GM23338 (cell line): ENCODE data around the gene SETSIP. TPM values are rescaled to one million over a fixed set of nuclear protein-coding genes. Genes with fewer than 3 reads are reported as not detected.
A peak's percentile ranks its signal among the peaks of the same experiment; 100 is the strongest.
"Not testable (repeated sequence)": the region's sequence is repeated elsewhere in the genome, so short reads cannot be mapped to it uniquely, and the experiment has no call there.

Experiments used
- ATAC-seq: fragments of 200-7000 bp; cut with Tn5 transposase; 3 replicates; pipeline ENCODE4 v1.9.1; 2020
- DNase-seq: peaks from one replicate; pipeline ENCODE4 v3.0.0-alpha.2; 2015; ENCODE audit warnings: low spot score
- H2AFZ ChIP-seq: fragments of 200-600 bp; sonication (generic); 2 replicates; pipeline ENCODE4 v1.8.0; 2016; ENCODE audit warnings: antibody characterized with exemption, mild to moderate bottlenecking, moderate library complexity
- H3F3A ChIP-seq: fragments of 200-600 bp; sonication (generic); replicated peaks from 2 replicates; pipeline ENCODE4 v1.8.0; 2017; ENCODE audit warnings: antibody characterized with exemption, mixed run types, low read depth
- H3K27ac ChIP-seq: fragments of 200-600 bp; sonication (generic); 2 replicates; pipeline ENCODE4 v1.6.1; 2016; ENCODE audit warnings: low read depth
- H3K27me3 ChIP-seq: fragments of 200-600 bp; sonication (generic); 2 replicates; pipeline ENCODE4 v1.8.0; 2016; ENCODE audit warnings: mild to moderate bottlenecking, mixed run types, moderate library complexity; ENCODE audit not compliant: insufficient read depth
- H3K36me3 ChIP-seq: fragments of 200-600 bp; sonication (generic); 2 replicates; pipeline ENCODE4 v1.8.0; 2016; ENCODE audit warnings: mild to moderate bottlenecking; ENCODE audit not compliant: insufficient read depth
- H3K4me1 ChIP-seq: fragments of 200-600 bp; sonication (generic); 2 replicates; pipeline ENCODE4 v1.8.0; 2016; ENCODE audit warnings: mild to moderate bottlenecking, moderate library complexity; ENCODE audit not compliant: insufficient read depth
- H3K4me2 ChIP-seq: fragments of 200-600 bp; sonication (generic); 2 replicates; pipeline ENCODE4 v1.7.1; 2017; ENCODE audit warnings: mixed run types
- H3K4me3 ChIP-seq: fragments of 200-600 bp; sonication (generic); 2 replicates; pipeline ENCODE4 v1.6.1; 2016; ENCODE audit warnings: mixed run types
- H3K79me2 ChIP-seq: fragments of 200-600 bp; sonication (generic); replicated peaks from 2 replicates; pipeline ENCODE4 v1.8.0; 2017; ENCODE audit warnings: mild to moderate bottlenecking; ENCODE audit not compliant: insufficient read depth
- H3K9me2 ChIP-seq: fragments of 200-600 bp; sonication (generic); 2 replicates; pipeline ENCODE4 v1.8.0; 2017; ENCODE audit not compliant: insufficient read depth
- H4K20me1 ChIP-seq: fragments of 200-600 bp; sonication (generic); replicated peaks from 2 replicates; pipeline ENCODE4 v1.8.0; 2017; ENCODE audit warnings: mild to moderate bottlenecking; ENCODE audit not compliant: insufficient read depth
- H3K27ac Mint-ChIP-seq: 2 replicates; pipeline ENCODE4 v1.8.0; 2020; ENCODE audit warnings: inconsistent platforms, mild to moderate bottlenecking, moderate library complexity, mixed read lengths
- H3K27me3 Mint-ChIP-seq: 3 replicates; pipeline ENCODE4 v1.8.0; 2022; ENCODE audit warnings: low read depth, mild to moderate bottlenecking, moderate library complexity, mixed read lengths, inconsistent platforms; ENCODE audit not compliant: insufficient read depth, poor library complexity
- H3K36me3 Mint-ChIP-seq: 3 replicates; pipeline ENCODE4 v1.8.0; 2021; ENCODE audit warnings: low read depth, mild to moderate bottlenecking, inconsistent platforms, moderate library complexity, mixed read lengths
- H3K4me1 Mint-ChIP-seq: 3 replicates; pipeline ENCODE4 v1.8.0; 2020; ENCODE audit warnings: mild to moderate bottlenecking, inconsistent platforms, mixed read lengths
- H3K4me3 Mint-ChIP-seq: 3 replicates; pipeline ENCODE4 v1.8.0; 2021; ENCODE audit warnings: moderate library complexity, mild to moderate bottlenecking, inconsistent platforms, mixed read lengths
- H3K9me3 Mint-ChIP-seq: 3 replicates; pipeline ENCODE4 v1.8.0; 2020; ENCODE audit warnings: moderate library complexity, mild to moderate bottlenecking, inconsistent platforms, mixed read lengths
- CREB1 ChIP-seq: fragments of 250-450 bp; sonication (Bioruptor Pico); IDR thresholded peaks from 2 replicates; pipeline ENCODE4 v1.5.0; 2020; ENCODE audit warnings: low read depth, mild to moderate bottlenecking, moderate library complexity
- EZH2 ChIP-seq: fragments of 200-600 bp; sonication (generic); IDR thresholded peaks from one replicate; pipeline ENCODE4 v1.8.0; 2017; ENCODE audit warnings: antibody characterized with exemption, mild to moderate bottlenecking, low read depth; ENCODE audit not compliant: unreplicated experiment
- EZH2phosphoT487 ChIP-seq: fragments of 200-600 bp; sonication (generic); IDR thresholded peaks from one replicate; pipeline ENCODE4 v1.8.1; 2018; ENCODE audit warnings: antibody characterized with exemption; ENCODE audit not compliant: unreplicated experiment
- NANOG ChIP-seq: IDR thresholded peaks from 2 replicates; pipeline ENCODE4 v1.6.1; 2016; ENCODE audit warnings: antibody characterized with exemption, borderline replicate concordance
- POLR2AphosphoS5 ChIP-seq: IDR thresholded peaks from 2 replicates; pipeline ENCODE4 v1.6.1; 2016; ENCODE audit warnings: antibody characterized with exemption, low read depth
- STAT1 ChIP-seq: IDR thresholded peaks from one replicate; pipeline ENCODE4 v1.6.1; 2016; ENCODE audit warnings: antibody characterized with exemption; ENCODE audit not compliant: unreplicated experiment
- ZNF114 ChIP-seq: fragments of 250-450 bp; sonication (Bioruptor Pico); IDR thresholded peaks from 2 replicates; pipeline ENCODE4 v1.5.0; 2020; ENCODE audit warnings: mild to moderate bottlenecking, moderate library complexity
- ZNF331 ChIP-seq: fragments of 250-450 bp; sonication (Bioruptor Pico); IDR thresholded peaks from 2 replicates; pipeline ENCODE4 v1.5.0; 2020; ENCODE audit warnings: low read depth, mild to moderate bottlenecking, moderate library complexity
- polyA plus RNA-seq: library from polyadenylated mRNA; unstranded; fragments of >200 nt; fragmentation: Nextera tagmentation; extraction: Ambion mirVana; gene quantifications from 2 replicates; pipeline ENCODE4 v1.2.1, GENCODE V29; 2016
- total RNA-seq: library from RNA; depleted of rRNA; stranded (reverse); fragments of >200 nt; shearing (Covaris generic); gene quantifications from 2 replicates; pipeline ENCODE4 v1.2.3, GENCODE V29; 2014
- TF ChIP-seq, protein P1 (sequence below), 2 experiments: fragments of 200-600 bp in 1 of 2; sonication (generic) in 1 of 2; conservative IDR thresholded peaks; 2 replicates each; pipeline versions ENCODE4 v1.5.1 to v1.6.1; 2016 to 2017; ENCODE audit warnings: antibody characterized with exemption in 2 of 2, low read depth in 2 of 2, mild to moderate bottlenecking in 2 of 2, moderate library complexity in 1 of 2
- TF ChIP-seq, protein P2 (sequence below): IDR thresholded peaks from 2 replicates; pipeline ENCODE4 v1.6.1; 2016; ENCODE audit warnings: antibody characterized with exemption

Gene SETSIP
- total and polyA plus RNA-seq, 2 experiments from 2014 or later, result 0.92 to 0.94 TPM

DNA sequence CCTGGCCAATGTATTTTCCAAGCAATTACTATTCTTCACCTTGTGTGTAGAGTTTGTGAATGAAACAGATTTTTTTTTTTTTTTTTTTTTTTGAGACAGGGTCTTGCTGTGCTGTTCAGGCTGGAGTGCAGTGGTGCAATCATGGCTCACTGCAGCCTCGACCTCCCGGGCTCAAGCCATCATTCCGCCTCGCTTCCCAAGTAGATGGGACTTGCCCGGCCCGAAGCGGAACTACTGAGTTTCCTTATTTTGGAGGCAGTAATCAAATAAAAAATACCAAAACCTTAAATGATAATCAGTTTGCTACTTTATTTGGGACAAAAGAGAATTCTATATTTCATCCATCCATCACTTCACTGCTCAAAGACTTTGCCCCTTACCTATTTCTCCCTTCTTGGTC lies 4.2 kb upstream of the SETSIP start:
- Histone ChIP-seq H3K9me2 (no peaks in the 10 kb centered on the region), H3K4me3 (peak overlapping the region; percentile 63), H4K20me1 (no peaks in the 10 kb centered on the region), H3K27ac (peak overlapping the region; percentile 96), H3F3A (no peaks in the 10 kb centered on the region), H3K27me3 (no peaks in the 10 kb centered on the region), H3K36me3 (no peaks in the 10 kb centered on the region), H3K4me2 (peak overlapping the region; percentile 78), H3K4me1 (no peaks in the 10 kb centered on the region; the same call in 1 of the 2 replicates), H3K79me2 (0 out of 2 replicates have a peak, but pooled peaks cover 3% of the 10 kb centered on the region), H2AFZ (peak overlapping the region; percentile 88; the same call in 1 of the 2 replicates)
- Mint-ChIP-seq H3K9me3 (peaks cover 3% of the 10 kb centered on the region), H3K36me3 (0 out of 3 replicates have a peak, but pooled peaks cover 3% of the 10 kb centered on the region), H3K27me3 (no peaks in the 10 kb centered on the region), H3K27ac (no peak overlapping the region; the same call in 1 of the 2 replicates), H3K4me3 (peak overlapping the region; percentile 90), H3K4me1 (peaks cover 2% of the 10 kb centered on the region; the same call in 1 of the 3 replicates)
- ATAC-seq, result no peak
- DNase-seq, result no peak
- TF ChIP-seq, protein P1, sequence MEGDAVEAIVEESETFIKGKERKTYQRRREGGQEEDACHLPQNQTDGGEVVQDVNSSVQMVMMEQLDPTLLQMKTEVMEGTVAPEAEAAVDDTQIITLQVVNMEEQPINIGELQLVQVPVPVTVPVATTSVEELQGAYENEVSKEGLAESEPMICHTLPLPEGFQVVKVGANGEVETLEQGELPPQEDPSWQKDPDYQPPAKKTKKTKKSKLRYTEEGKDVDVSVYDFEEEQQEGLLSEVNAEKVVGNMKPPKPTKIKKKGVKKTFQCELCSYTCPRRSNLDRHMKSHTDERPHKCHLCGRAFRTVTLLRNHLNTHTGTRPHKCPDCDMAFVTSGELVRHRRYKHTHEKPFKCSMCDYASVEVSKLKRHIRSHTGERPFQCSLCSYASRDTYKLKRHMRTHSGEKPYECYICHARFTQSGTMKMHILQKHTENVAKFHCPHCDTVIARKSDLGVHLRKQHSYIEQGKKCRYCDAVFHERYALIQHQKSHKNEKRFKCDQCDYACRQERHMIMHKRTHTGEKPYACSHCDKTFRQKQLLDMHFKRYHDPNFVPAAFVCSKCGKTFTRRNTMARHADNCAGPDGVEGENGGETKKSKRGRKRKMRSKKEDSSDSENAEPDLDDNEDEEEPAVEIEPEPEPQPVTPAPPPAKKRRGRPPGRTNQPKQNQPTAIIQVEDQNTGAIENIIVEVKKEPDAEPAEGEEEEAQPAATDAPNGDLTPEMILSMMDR (conservative IDR thresholded peaks at IDR 0.05; ENCODE audit: low read depth in 2 of 2), result no peak

DNA sequence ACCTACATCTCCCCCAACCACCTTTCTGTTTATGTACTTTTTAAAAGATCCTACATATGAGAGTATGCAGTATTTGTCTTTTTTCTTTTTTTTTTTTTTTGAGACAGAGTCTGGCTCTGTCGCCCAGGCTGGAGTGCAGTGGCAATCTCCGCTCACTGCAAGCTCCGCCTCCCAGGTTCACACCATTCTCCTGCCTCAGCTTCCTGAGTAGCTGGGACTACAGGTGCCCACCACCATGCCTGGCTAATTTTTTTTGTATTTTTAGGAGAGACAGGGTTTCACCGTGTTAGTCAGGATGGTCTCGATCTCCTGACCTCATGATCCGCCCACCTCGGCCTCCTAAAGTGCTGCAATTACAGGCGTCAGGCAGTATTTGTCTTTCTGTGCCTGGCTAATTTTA lies 2.9 kb upstream of the SETSIP start:
- not testable (repeated sequence) for H3K4me1 ChIP-seq, H3K9me2 ChIP-seq, H2AFZ ChIP-seq, H3K79me2 ChIP-seq, H3F3A ChIP-seq, H3K4me2 ChIP-seq, H3K4me3 ChIP-seq, H3K36me3 Mint-ChIP-seq, H3K27me3 Mint-ChIP-seq, H3K9me3 Mint-ChIP-seq, H3K27ac Mint-ChIP-seq, H3K4me3 Mint-ChIP-seq, H3K27me3 ChIP-seq, DNase-seq, H3K27ac ChIP-seq, H4K20me1 ChIP-seq, H3K4me1 Mint-ChIP-seq, H3K36me3 ChIP-seq, ATAC-seq

DNA sequence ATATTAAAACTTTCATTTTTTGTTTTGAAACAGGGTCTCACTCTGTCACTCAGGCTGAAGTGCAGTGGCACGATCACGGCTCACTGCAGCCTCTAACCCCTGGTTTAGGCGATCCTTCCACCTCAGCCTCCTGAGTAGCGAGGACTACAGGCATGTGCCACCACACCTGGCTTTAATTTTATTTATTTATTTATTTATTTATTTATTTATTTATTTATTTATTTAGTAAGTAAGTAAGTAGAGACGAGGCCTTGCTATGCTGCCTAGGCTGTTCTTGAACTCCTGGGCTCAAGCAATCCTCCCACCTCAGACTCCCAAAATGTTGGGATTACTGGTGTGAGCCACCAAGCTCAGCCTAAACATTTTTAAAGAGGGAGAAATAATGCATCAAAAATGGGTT lies 1.2 kb upstream of the SETSIP start:
- H3K27ac Mint-ChIP-seq, result no peak overlapping the region
- no peak overlapping the region for H3K27ac ChIP-seq
- no peak overlapping the region for H2AFZ ChIP-seq
- no peaks in the 10 kb centered on the region; the same call in 1 of the 2 replicates for H3K4me1 ChIP-seq
- H3K4me2 ChIP-seq, result no peak overlapping the region
- no peaks in the 10 kb centered on the region for H4K20me1 ChIP-seq
- no peaks in the 10 kb centered on the region for H3K27me3 ChIP-seq
- no peaks in the 10 kb centered on the region for H3K9me2 ChIP-seq
- no peaks in the 10 kb centered on the region for H3K9me3 Mint-ChIP-seq
- no peaks in the 10 kb centered on the region for H3K27me3 Mint-ChIP-seq
- H3K79me2 ChIP-seq, result no peaks in the 10 kb centered on the region
- H3K36me3 Mint-ChIP-seq, result no peaks in the 10 kb centered on the region
- TF ChIP-seq, protein P2, sequence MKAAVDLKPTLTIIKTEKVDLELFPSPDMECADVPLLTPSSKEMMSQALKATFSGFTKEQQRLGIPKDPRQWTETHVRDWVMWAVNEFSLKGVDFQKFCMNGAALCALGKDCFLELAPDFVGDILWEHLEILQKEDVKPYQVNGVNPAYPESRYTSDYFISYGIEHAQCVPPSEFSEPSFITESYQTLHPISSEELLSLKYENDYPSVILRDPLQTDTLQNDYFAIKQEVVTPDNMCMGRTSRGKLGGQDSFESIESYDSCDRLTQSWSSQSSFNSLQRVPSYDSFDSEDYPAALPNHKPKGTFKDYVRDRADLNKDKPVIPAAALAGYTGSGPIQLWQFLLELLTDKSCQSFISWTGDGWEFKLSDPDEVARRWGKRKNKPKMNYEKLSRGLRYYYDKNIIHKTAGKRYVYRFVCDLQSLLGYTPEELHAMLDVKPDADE, result no peak
- no peak for TF ChIP-seq POLR2AphosphoS5
- no peak for TF ChIP-seq NANOG
- TF ChIP-seq CREB1 (CRISPR knock-in tag), result no peak
- no peak for TF ChIP-seq EZH2
- TF ChIP-seq ZNF331 (CRISPR knock-in tag), result no peak
- TF ChIP-seq EZH2phosphoT487, result no peak
- no peak for TF ChIP-seq STAT1
- no peak for TF ChIP-seq ZNF114 (CRISPR knock-in tag)
- ATAC-seq, result no peak
- no peaks in the 10 kb centered on the region for H3F3A ChIP-seq
- DNase-seq, result no peak
- H3K4me1 Mint-ChIP-seq, result peaks cover 2% of the 10 kb centered on the region; the same call in 1 of the 3 replicates
- H3K36me3 ChIP-seq, result no peaks in the 10 kb centered on the region
- H3K4me3 Mint-ChIP-seq, result no peak overlapping the region
- H3K4me3 ChIP-seq, result no peak overlapping the region

DNA sequence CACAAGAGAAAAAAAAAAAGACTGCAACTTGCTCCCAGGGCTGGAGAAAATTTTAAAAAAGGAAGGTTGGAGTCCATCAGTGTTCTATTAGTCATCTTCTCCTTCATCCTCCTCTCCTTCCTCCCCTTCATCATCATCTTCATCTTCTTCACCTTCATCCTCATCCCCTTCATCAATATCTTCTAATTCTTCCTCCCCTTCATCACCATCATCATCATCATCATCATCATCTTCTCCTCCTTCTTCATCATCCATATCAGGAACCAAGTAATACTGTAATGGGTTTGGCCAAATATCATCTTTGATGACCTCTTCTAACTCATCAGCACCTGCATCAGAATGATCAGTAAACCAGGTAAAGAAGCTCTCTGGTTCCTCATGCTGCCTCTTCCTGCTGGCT lies 765 bp downstream of the SETSIP start:
- DNase-seq, H4K20me1 ChIP-seq, H3K79me2 ChIP-seq, H3K4me1 ChIP-seq, H3K9me2 ChIP-seq, H3K4me3 Mint-ChIP-seq, H3K27ac ChIP-seq, H2AFZ ChIP-seq, H3K9me3 Mint-ChIP-seq, H3K4me1 Mint-ChIP-seq, H3K27me3 Mint-ChIP-seq, H3K27me3 ChIP-seq, ATAC-seq, H3K27ac Mint-ChIP-seq, H3K4me3 ChIP-seq, H3K36me3 ChIP-seq, H3K36me3 Mint-ChIP-seq, H3K4me2 ChIP-seq, H3F3A ChIP-seq: not testable (repeated sequence)
